H9 (cell line): ENCODE data around the gene NFYC. TPM values are rescaled to one million over a fixed set of nuclear protein-coding genes. Genes with fewer than 3 reads are reported as not detected.

Experiments used
- DNase-seq: peaks from one replicate; pipeline ENCODE4 v3.0.0-alpha.2; 2017
- H2AFZ ChIP-seq: one replicate; pipeline ENCODE4 v1.6.1; 2013; ENCODE audit warnings: mild to moderate bottlenecking, low read length, control low read depth, moderate library complexity
- H2AK5ac ChIP-seq: 2 replicates; pipeline ENCODE4 v1.6.1; 2013; ENCODE audit warnings: low read length, control low read depth, mixed read lengths; ENCODE audit not compliant: insufficient read length
- H2BK120ac ChIP-seq: one replicate; pipeline ENCODE4 v1.6.1; 2013; ENCODE audit warnings: low read depth, mild to moderate bottlenecking, low read length, control low read depth, inconsistent platforms; ENCODE audit not compliant: poor library complexity, severe bottlenecking
- H2BK12ac ChIP-seq: 2 replicates; pipeline ENCODE4 v1.6.1; 2013; ENCODE audit warnings: low read length, control low read depth, mixed read lengths, low read depth; ENCODE audit not compliant: insufficient read length
- H2BK15ac ChIP-seq: 2 replicates; pipeline ENCODE4 v1.6.1; 2013; ENCODE audit warnings: low read depth, low read length, control low read depth
- H2BK20ac ChIP-seq: one replicate; pipeline ENCODE4 v1.6.1; 2013; ENCODE audit warnings: low read depth, mild to moderate bottlenecking, low read length, control low read depth, inconsistent platforms; ENCODE audit not compliant: poor library complexity, severe bottlenecking
- H2BK5ac ChIP-seq: 2 replicates; pipeline ENCODE4 v1.6.1; 2013; ENCODE audit warnings: low read length, control low read depth, mixed read lengths; ENCODE audit not compliant: insufficient read length
- H3K14ac ChIP-seq: 2 replicates; pipeline ENCODE4 v1.6.1; 2013; ENCODE audit warnings: low read length, control low read depth; ENCODE audit not compliant: insufficient read depth
- H3K18ac ChIP-seq: 2 replicates; pipeline ENCODE4 v1.6.1; 2013; ENCODE audit warnings: low read depth, mild to moderate bottlenecking, mixed read lengths, low read length, control low read depth; ENCODE audit not compliant: insufficient read length
- H3K23ac ChIP-seq: 2 replicates; pipeline ENCODE4 v1.6.1; 2013; ENCODE audit warnings: low read length, control low read depth, mixed read lengths, low read depth; ENCODE audit not compliant: insufficient read length
- H3K23me2 ChIP-seq: 2 replicates; pipeline ENCODE4 v1.6.1; 2013; ENCODE audit warnings: low read depth, mild to moderate bottlenecking, mixed read lengths, low read length, control low read depth; ENCODE audit not compliant: insufficient read length, poor library complexity, severe bottlenecking
- H3K27ac ChIP-seq: 2 replicates; pipeline ENCODE4 v1.5.1; 2013; ENCODE audit warnings: low read length, control low read depth, mixed read lengths, low read depth; ENCODE audit not compliant: insufficient read length
- H3K27me3 ChIP-seq: 2 replicates; pipeline ENCODE4 v1.6.1; 2013; ENCODE audit warnings: low read length, control low read depth, inconsistent platforms; ENCODE audit not compliant: insufficient read depth
- H3K4ac ChIP-seq: 2 replicates; pipeline ENCODE4 v1.6.1; 2013; ENCODE audit warnings: low read depth, mild to moderate bottlenecking, control low read depth, inconsistent platforms, low read length, moderate library complexity
- H3K4me1 ChIP-seq: 2 replicates; pipeline ENCODE4 v1.6.1; 2013; ENCODE audit warnings: low read length, control low read depth, inconsistent platforms; ENCODE audit not compliant: insufficient read depth
- H3K4me2 ChIP-seq: 2 replicates; pipeline ENCODE4 v1.6.1; 2013; ENCODE audit warnings: low read length, control low read depth, mixed read lengths; ENCODE audit not compliant: insufficient read length, insufficient read depth
- H3K56ac ChIP-seq: 2 replicates; pipeline ENCODE4 v1.6.1; 2013; ENCODE audit warnings: low read depth, mild to moderate bottlenecking, mixed read lengths, low read length, control low read depth; ENCODE audit not compliant: insufficient read length
- H3K79me1 ChIP-seq: 2 replicates; pipeline ENCODE4 v1.6.1; 2013; ENCODE audit warnings: low read depth, mild to moderate bottlenecking, moderate library complexity, low read length, control low read depth, inconsistent platforms; ENCODE audit not compliant: insufficient read depth, poor library complexity, severe bottlenecking
- H3K79me2 ChIP-seq: 2 replicates; pipeline ENCODE4 v1.6.1; 2013; ENCODE audit warnings: low read length, control low read depth, inconsistent platforms; ENCODE audit not compliant: insufficient read depth
- H3K9ac ChIP-seq: 2 replicates; pipeline ENCODE4 v1.6.1; 2013; ENCODE audit warnings: low read length, control low read depth, mixed read lengths; ENCODE audit not compliant: insufficient read length; ENCODE audit errors: extremely low read depth
- H3K9me3 ChIP-seq: one replicate; pipeline ENCODE4 v1.6.1; 2013; ENCODE audit warnings: low read depth, low read length, inconsistent platforms; ENCODE audit not compliant: control insufficient read depth
- H3T11ph ChIP-seq: one replicate; pipeline ENCODE4 v1.6.1; 2013; ENCODE audit warnings: mild to moderate bottlenecking, low read length, control low read depth, inconsistent platforms
- H4K20me1 ChIP-seq: one replicate; pipeline ENCODE4 v1.6.1; 2013; ENCODE audit not compliant: control insufficient read depth, insufficient read length, insufficient read depth
- H4K5ac ChIP-seq: 2 replicates; pipeline ENCODE4 v1.6.1; 2013; ENCODE audit warnings: low read depth, mild to moderate bottlenecking, mixed read lengths, low read length, control low read depth; ENCODE audit not compliant: insufficient read length
- H4K8ac ChIP-seq: replicated peaks from 2 replicates; pipeline ENCODE4 v1.6.1; 2013; ENCODE audit warnings: low read length, control low read depth, mixed read lengths, low read depth; ENCODE audit not compliant: insufficient read length
- H4K91ac ChIP-seq: 2 replicates; pipeline ENCODE4 v1.6.1; 2013; ENCODE audit warnings: low read depth, mild to moderate bottlenecking, moderate library complexity, mixed read lengths, low read length, control low read depth; ENCODE audit not compliant: insufficient read length
- H3K27ac Mint-ChIP-seq, 3 experiments: 2 replicates in 2 of 3; 3 replicates in 1 of 3; pipeline ENCODE4 v1.8.0; 2020 to 2021; ENCODE audit warnings: mixed read lengths in 3 of 3, mild to moderate bottlenecking in 1 of 3, moderate library complexity in 1 of 3
- H3K27me3 Mint-ChIP-seq: 2 replicates; pipeline ENCODE4 v1.8.0; 2021; ENCODE audit warnings: low read depth, mild to moderate bottlenecking, moderate library complexity, mixed read lengths
- H3K36me3 Mint-ChIP-seq, 3 experiments: 2 replicates in 2 of 3; 3 replicates in 1 of 3; pipeline ENCODE4 v1.8.0; 2020 to 2021; ENCODE audit warnings: low read depth in 3 of 3, mixed read lengths in 3 of 3; ENCODE audit not compliant: insufficient read depth in 1 of 3
- H3K4me1 Mint-ChIP-seq, 2 experiments: 2 replicates each; pipeline ENCODE4 v1.8.0; 2020; ENCODE audit warnings: mixed read lengths in 2 of 2
- H3K4me3 Mint-ChIP-seq, 2 experiments: 2 replicates in 1 of 2; 3 replicates in 1 of 2; pipeline ENCODE4 v1.8.0; 2020 to 2021; ENCODE audit warnings: mild to moderate bottlenecking in 2 of 2, mixed read lengths in 2 of 2, moderate library complexity in 1 of 2
- H3K9me3 Mint-ChIP-seq, 2 experiments: 2 replicates in 1 of 2; 3 replicates in 1 of 2; pipeline ENCODE4 v1.8.0; 2020; ENCODE audit warnings: mild to moderate bottlenecking in 2 of 2, mixed read lengths in 2 of 2, moderate library complexity in 1 of 2
- CTCF ChIP-seq: fragments of 200-600 bp; sonication (generic); conservative IDR thresholded peaks from 3 replicates; pipeline ENCODE4 v1.8.0; 2021; ENCODE audit warnings: antibody characterized with exemption, mild to moderate bottlenecking
- WGBS: extraction: QIAGEN DNeasy Blood & Tissue Kit; methylation state at CpG from one replicate; pipeline ENCODE4 v1.1.7; 2013; ENCODE audit warnings: missing lambda C conversion rate, low lambda C conversion rate, mixed read lengths; ENCODE audit not compliant: insufficient read length; ENCODE audit errors: extremely low coverage; 5-methylcytosine and 5-hydroxymethylcytosine counted together
- total RNA-seq: library from RNA; stranded (reverse); gene quantifications from 2 replicates; pipeline ENCODE4 v1.2.1, GENCODE V29; 2021

Gene NFYC
- total RNA-seq, 1 experiment from 2014 or later, result 54.7 TPM

GRCh38 chr1:40777224-40777970, 85.9 kb downstream of the NFYC start:
- Histone ChIP-seq H3K4me1 (peaks cover under 1% of the 10 kb centered on the region; the same call in 1 of the 2 replicates), H3K23ac (no peak overlapping the region), H3K14ac (no peak overlapping the region), H4K5ac (no peak overlapping the region), H2BK5ac (no peak overlapping the region), H2BK15ac (no peak overlapping the region), H3K27me3 (peaks cover 2% of the 10 kb centered on the region; the same call in 1 of the 2 replicates), H2BK120ac (no peak overlapping the region), H3K27ac (no peak overlapping the region), H3K79me2 (no peaks in the 10 kb centered on the region), H4K8ac (no peak overlapping the region), H2BK20ac (no peak overlapping the region), H3K4me2 (no peak overlapping the region), H4K20me1 (no peaks in the 10 kb centered on the region), H3T11ph (no peak overlapping the region), H3K9ac (no peak overlapping the region), H3K4ac (no peak overlapping the region), H3K9me3 (no peaks in the 10 kb centered on the region), H3K79me1 (no peaks in the 10 kb centered on the region), H3K18ac (no peak overlapping the region), H3K56ac (no peak overlapping the region), H2BK12ac (no peak overlapping the region), H3K23me2 (peaks cover 3% of the 10 kb centered on the region), H2AK5ac (no peak overlapping the region), H2AFZ (no peak overlapping the region), H4K91ac (no peak overlapping the region)
- H3K4me1 Mint-ChIP-seq, result peaks cover 18 to 34% of the 10 kb centered on the region in 2 experiments
- DNase-seq, result no peak
- H3K36me3 Mint-ChIP-seq, result peaks cover 18 to 29% (median 28%) of the 10 kb centered on the region in 3 experiments
- no peak overlapping the region; a peak in 1 of 7 replicates for H3K27ac Mint-ChIP-seq
- no CpG with 5 or more reads among the region's 2 CpGs for WGBS
- peaks cover 20% of the 10 kb centered on the region in 2 experiments for H3K9me3 Mint-ChIP-seq
- peaks cover 23% of the 10 kb centered on the region for H3K27me3 Mint-ChIP-seq
- no peak for TF ChIP-seq CTCF
- H3K4me3 Mint-ChIP-seq, result no peak overlapping the region
